K562 (cell line): ENCODE measurements around the gene GAL3ST2.

Experiments
- FOXM1 ChIP-seq, 2 experiments: fragments of 450-650 bp in 1 of 2; sonication (generic) in 1 of 2; formaldehyde crosslinking in 1 of 2; IDR thresholded peaks; 2 replicates each; pipeline versions ENCODE4 v1.6.1 to v1.9.0; 2017 to 2022; ENCODE audit warnings: low read depth in 2 of 2, mild to moderate bottlenecking in 2 of 2, missing genetic modification reagents in 1 of 2, moderate library complexity in 1 of 2
- NRF1 ChIP-seq, 2 experiments: fragments of 450-650 bp; IDR thresholded peaks in 1 of 2; conservative IDR thresholded peaks in 1 of 2; 2 replicates each; pipeline ENCODE4 v1.6.1; 2014; ENCODE audit warnings: mild to moderate bottlenecking in 2 of 2
- RAD21 ChIP-seq, 2 experiments: fragments of 250-450 bp in 1 of 2; fragments of 450-650 bp in 1 of 2; sonication (Bioruptor Pico) in 1 of 2; formaldehyde crosslinking in 1 of 2; IDR thresholded peaks in 1 of 2; conservative IDR thresholded peaks in 1 of 2; 2 replicates each; pipeline versions ENCODE4 v1.4.0 to v1.8.0; 2020 to 2022; ENCODE audit warnings: mild to moderate bottlenecking in 2 of 2, moderate library complexity in 1 of 2
- TAF7 ChIP-seq: fragments of 450-650 bp; IDR thresholded peaks from 2 replicates; pipeline ENCODE4 v1.6.1; 2016; ENCODE audit warnings: missing genetic modification characterization, missing compliant biosample characterization
- ZNF174 ChIP-seq: fragments of 250-450 bp; sonication (Bioruptor Pico); IDR thresholded peaks from 2 replicates; pipeline ENCODE4 v1.4.0; 2020; ENCODE audit warnings: mild to moderate bottlenecking
- ZNF311 ChIP-seq: fragments of 250-450 bp; sonication (Bioruptor Pico); IDR thresholded peaks from 2 replicates; pipeline ENCODE4 v1.4.0; 2020; ENCODE audit warnings: mild to moderate bottlenecking, moderate library complexity
- TF ChIP-seq, protein P1 (sequence below): fragments of 250-450 bp; sonication (Bioruptor Pico); IDR thresholded peaks from 2 replicates; pipeline ENCODE4 v1.5.1; 2021; ENCODE audit warnings: mild to moderate bottlenecking
- TF ChIP-seq, protein P2 (sequence below): fragments of 150-350 bp; conservative IDR thresholded peaks from 2 replicates; pipeline ENCODE4 v1.6.1; 2014; ENCODE audit warnings: low read length

DNA sequence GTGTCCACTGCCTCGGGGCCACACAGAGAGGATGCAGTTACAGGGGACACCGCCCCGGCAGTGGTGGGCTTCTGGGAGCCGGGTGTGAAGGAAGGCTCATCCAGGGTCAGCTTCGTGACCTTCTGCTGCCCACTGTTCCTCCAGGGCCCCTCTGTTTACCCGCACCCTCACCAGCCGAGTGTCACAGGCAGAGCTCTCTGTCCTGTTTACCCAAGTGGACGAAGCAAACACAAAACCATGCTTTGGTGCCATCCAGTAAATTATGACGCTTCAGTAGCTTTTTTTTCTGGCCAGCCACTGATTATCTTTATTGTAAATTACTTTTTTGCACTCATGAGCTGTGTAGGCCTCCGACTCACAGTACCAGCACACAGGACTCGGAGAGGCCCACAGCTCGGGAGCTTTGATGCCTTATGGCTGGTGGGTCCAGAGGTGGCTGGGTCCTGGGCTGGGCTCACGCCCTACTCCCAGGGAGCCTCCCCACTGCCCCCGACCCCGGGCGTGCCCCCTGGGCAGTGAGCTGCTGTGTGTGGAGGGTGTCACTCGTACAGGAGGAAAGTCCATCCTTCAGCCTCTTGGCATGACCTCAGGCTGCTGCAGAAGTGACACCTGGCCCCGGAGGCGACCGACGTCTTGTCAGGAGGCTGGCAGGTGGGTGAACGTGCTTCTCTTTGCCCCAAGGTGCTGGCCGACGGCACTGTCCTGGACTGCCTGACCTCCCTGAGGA lies 32.4 kb upstream of the GAL3ST2 start:
- TF ChIP-seq FOXM1 (IDR thresholded peaks at IDR 0.05; ENCODE audit: low read depth) (no peak), FOXM1 (CRISPR knock-in tag; IDR thresholded peaks at IDR 0.05; ENCODE audit: low read depth) (no peak), RAD21 (CRISPR knock-in tag; conservative IDR thresholded peaks at IDR 0.05 in 1 of 2, IDR thresholded peaks at IDR 0.05 in 1 of 2) (no peak), TAF7 (tag) (no peak), ZNF311 (CRISPR knock-in tag) (no peak), NRF1 (conservative IDR thresholded peaks at IDR 0.05 in 1 of 2, IDR thresholded peaks at IDR 0.05 in 1 of 2) (no peak), ZNF174 (CRISPR knock-in tag) (no peak)
- TF ChIP-seq, protein P1, sequence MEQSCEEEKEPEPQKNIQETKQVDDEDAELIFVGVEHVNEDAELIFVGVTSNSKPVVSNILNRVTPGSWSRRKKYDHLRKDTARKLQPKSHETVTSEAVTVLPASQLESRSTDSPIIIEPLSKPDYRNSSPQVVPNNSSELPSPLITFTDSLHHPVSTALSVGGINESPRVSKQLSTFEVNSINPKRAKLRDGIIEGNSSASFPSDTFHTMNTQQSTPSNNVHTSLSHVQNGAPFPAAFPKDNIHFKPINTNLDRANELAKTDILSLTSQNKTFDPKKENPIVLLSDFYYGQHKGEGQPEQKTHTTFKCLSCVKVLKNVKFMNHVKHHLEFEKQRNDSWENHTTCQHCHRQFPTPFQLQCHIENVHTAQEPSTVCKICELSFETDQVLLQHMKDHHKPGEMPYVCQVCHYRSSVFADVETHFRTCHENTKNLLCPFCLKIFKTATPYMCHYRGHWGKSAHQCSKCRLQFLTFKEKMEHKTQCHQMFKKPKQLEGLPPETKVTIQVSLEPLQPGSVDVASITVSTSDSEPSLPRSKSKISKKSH (CRISPR knock-in tag), result no peak
- TF ChIP-seq, protein P2, sequence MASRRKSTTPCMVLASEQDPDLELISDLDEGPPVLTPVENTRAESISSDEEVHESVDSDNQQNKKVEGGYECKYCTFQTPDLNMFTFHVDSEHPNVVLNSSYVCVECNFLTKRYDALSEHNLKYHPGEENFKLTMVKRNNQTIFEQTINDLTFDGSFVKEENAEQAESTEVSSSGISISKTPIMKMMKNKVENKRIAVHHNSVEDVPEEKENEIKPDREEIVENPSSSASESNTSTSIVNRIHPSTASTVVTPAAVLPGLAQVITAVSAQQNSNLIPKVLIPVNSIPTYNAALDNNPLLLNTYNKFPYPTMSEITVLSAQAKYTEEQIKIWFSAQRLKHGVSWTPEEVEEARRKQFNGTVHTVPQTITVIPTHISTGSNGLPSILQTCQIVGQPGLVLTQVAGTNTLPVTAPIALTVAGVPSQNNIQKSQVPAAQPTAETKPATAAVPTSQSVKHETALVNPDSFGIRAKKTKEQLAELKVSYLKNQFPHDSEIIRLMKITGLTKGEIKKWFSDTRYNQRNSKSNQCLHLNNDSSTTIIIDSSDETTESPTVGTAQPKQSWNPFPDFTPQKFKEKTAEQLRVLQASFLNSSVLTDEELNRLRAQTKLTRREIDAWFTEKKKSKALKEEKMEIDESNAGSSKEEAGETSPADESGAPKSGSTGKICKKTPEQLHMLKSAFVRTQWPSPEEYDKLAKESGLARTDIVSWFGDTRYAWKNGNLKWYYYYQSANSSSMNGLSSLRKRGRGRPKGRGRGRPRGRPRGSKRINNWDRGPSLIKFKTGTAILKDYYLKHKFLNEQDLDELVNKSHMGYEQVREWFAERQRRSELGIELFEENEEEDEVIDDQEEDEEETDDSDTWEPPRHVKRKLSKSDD, result no peak
